Vagina (tissue), 2 donors: ENCODE measurements around the gene ARSG. TPM values are rescaled to one million over a fixed set of nuclear protein-coding genes. Genes with fewer than 3 reads are reported as not detected.

Source experiments
- DNase-seq, 2 donors: peaks; one replicate each; pipeline ENCODE4 v3.0.0-alpha.2; 2017; ENCODE audit errors: extremely low spot score in 2 of 2
- H3K27ac ChIP-seq: fragments of 200-600 bp; sonication (generic); one replicate; pipeline ENCODE4 v1.5.1; 2019
- H3K27me3 ChIP-seq: fragments of 200-600 bp; sonication (generic); one replicate; pipeline ENCODE4 v1.5.1; 2019
- H3K36me3 ChIP-seq, 2 donors: fragments of 200-600 bp; sonication (generic); one replicate each; pipeline ENCODE4 v1.5.1; 2017 to 2019
- H3K4me1 ChIP-seq: fragments of 200-600 bp; sonication (generic); one replicate; pipeline ENCODE4 v1.5.1; 2019
- H3K4me3 ChIP-seq, 2 donors: fragments of 200-600 bp; sonication (generic); 1 replicate in 1 of 2; 2 replicates in 1 of 2; pipeline ENCODE4 v1.5.1; 2016 to 2019
- H3K9me3 ChIP-seq: fragments of 200-600 bp; sonication (generic); one replicate; pipeline ENCODE4 v1.5.1; 2019
- POLR2A ChIP-seq, 2 donors: fragments of 450-650 bp; IDR thresholded peaks; one replicate each; pipeline ENCODE4 v1.6.1; 2017; ENCODE audit warnings: antibody characterized with exemption in 2 of 2, mild to moderate bottlenecking in 2 of 2, moderate library complexity in 2 of 2
- POLR2AphosphoS5 ChIP-seq, 2 donors: sonication (generic); formaldehyde crosslinking; IDR thresholded peaks; one replicate each; pipeline ENCODE4 v1.9.0; 2017; ENCODE audit warnings: antibody characterized with exemption in 2 of 2, mild to moderate bottlenecking in 2 of 2, low read depth in 1 of 2; ENCODE audit not compliant: insufficient read depth in 1 of 2
- intact Hi-C: fragments of 100-400 bp; cut with DNase I; formaldehyde crosslinking; loops from one replicate; pipeline ENCODE4 v1.15.1; 2023
- total RNA-seq: library from RNA; depleted of rRNA; stranded (reverse); fragments of >200 nt; gene quantifications from one replicate; pipeline ENCODE4 v1.2.3, GENCODE V29; 2016
- TF ChIP-seq, protein P1 (sequence below), 3 experiments: fragments of 450-650 bp in 2 of 3; fragments of 200-600 bp in 1 of 3; sonication (generic) in 1 of 3; IDR thresholded peaks; one replicate each; pipeline ENCODE4 v1.5.1; 2017 to 2019; ENCODE audit warnings: antibody characterized with exemption in 3 of 3, mild to moderate bottlenecking in 2 of 3, moderate library complexity in 2 of 3

The ARSG gene
- total RNA-seq, 1 donor from 2014 or later: 8.1 TPM

DNA sequence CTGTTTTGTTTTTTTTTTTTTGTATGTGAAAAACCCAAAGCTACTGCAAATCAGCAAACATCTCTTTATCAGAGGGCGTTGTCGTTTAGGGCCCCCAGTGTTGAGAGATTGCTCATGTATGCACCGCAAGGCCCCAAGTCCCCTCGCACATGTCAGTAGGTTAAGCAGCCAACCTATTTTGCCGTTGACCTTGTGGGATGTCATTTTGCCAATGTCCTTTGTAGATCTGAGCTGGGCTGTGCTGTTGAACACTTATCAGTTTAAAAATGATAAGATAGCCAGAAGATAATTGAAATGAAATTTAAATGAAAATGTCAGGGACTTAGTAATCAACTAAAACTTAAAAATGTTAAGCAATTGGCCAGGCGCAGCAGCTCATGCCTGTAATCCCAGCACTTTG, 26.2 kb downstream of the ARSG start:
- Histone ChIP-seq H3K27me3 (no peaks in the 10 kb centered on the region), H3K27ac (no peak overlapping the region), H3K4me1 (peaks cover 5% of the 10 kb centered on the region), H3K36me3 (no peaks in the 10 kb centered on the region), H3K9me3 (no peaks in the 10 kb centered on the region), H3K4me3 (no peak overlapping the region)
- intact Hi-C loops: no loop called here
- TF ChIP-seq, protein P1, sequence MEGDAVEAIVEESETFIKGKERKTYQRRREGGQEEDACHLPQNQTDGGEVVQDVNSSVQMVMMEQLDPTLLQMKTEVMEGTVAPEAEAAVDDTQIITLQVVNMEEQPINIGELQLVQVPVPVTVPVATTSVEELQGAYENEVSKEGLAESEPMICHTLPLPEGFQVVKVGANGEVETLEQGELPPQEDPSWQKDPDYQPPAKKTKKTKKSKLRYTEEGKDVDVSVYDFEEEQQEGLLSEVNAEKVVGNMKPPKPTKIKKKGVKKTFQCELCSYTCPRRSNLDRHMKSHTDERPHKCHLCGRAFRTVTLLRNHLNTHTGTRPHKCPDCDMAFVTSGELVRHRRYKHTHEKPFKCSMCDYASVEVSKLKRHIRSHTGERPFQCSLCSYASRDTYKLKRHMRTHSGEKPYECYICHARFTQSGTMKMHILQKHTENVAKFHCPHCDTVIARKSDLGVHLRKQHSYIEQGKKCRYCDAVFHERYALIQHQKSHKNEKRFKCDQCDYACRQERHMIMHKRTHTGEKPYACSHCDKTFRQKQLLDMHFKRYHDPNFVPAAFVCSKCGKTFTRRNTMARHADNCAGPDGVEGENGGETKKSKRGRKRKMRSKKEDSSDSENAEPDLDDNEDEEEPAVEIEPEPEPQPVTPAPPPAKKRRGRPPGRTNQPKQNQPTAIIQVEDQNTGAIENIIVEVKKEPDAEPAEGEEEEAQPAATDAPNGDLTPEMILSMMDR (IDR thresholded peaks at IDR 0.05): no peak
- no peak for TF ChIP-seq POLR2AphosphoS5 (IDR thresholded peaks at IDR 0.05; ENCODE audit: insufficient read depth in 1 of 2, low read depth in 1 of 2)
- TF ChIP-seq POLR2A (IDR thresholded peaks at IDR 0.05): no peak
- DNase-seq: no peak

GRCh38 chr17:68318103-68318991, 27.1 kb downstream of the ARSG start:
- intact Hi-C loops: no loop called here
- Histone ChIP-seq H3K4me3 (no peak overlapping the region), H3K27me3 (no peaks in the 10 kb centered on the region), H3K9me3 (no peaks in the 10 kb centered on the region), H3K4me1 (peaks cover 5% of the 10 kb centered on the region), H3K36me3 (no peaks in the 10 kb centered on the region), H3K27ac (no peak overlapping the region)
- TF ChIP-seq, protein P1 (IDR thresholded peaks at IDR 0.05): no peak
- TF ChIP-seq POLR2AphosphoS5 (IDR thresholded peaks at IDR 0.05; ENCODE audit: insufficient read depth in 1 of 2, low read depth in 1 of 2) (no peak), POLR2A (IDR thresholded peaks at IDR 0.05) (no peak)
- DNase-seq: no peak

GRCh38 chr17:68319410-68320162, 28.3 kb downstream of the ARSG start:
- no peak for DNase-seq
- intact Hi-C loops: no loop called here
- peaks cover 5% of the 10 kb centered on the region for H3K4me1 ChIP-seq
- H3K36me3 ChIP-seq: no peaks in the 10 kb centered on the region
- no peak overlapping the region for H3K27ac ChIP-seq
- H3K9me3 ChIP-seq: no peaks in the 10 kb centered on the region
- H3K27me3 ChIP-seq: no peaks in the 10 kb centered on the region
- no peak for TF ChIP-seq POLR2A (IDR thresholded peaks at IDR 0.05)
- no peak for TF ChIP-seq POLR2AphosphoS5 (IDR thresholded peaks at IDR 0.05; ENCODE audit: insufficient read depth in 1 of 2, low read depth in 1 of 2)
- TF ChIP-seq, protein P1 (IDR thresholded peaks at IDR 0.05): no peak
- H3K4me3 ChIP-seq: no peak overlapping the region

DNA sequence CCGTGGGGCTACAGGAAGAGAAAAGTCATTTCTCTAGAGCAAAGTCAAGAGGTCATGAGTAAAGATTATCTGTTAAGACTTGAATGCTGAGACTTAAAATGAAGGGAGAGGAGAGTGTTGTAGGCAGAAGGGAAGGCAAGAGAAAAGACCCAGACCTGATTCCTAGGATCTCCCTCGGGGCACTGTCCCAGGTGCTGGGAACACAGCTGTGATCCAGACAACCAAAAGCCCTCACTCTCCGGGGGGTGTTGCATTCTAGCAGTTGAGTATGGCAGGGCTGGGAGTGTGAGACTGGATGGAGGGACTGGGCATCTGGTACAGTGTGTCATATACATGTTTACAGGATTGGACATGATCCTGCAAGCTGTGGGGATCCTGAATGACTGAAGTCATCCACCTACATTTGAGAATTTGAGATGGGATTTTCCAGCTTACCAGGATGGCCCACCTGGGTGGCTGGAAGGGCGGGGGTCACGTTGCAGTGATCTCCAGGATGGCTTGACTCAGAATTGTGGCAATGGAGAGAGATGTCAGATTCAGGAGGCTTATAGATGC, 29.1 kb downstream of the ARSG start:
- H3K27ac ChIP-seq: no peak overlapping the region
- H3K36me3 ChIP-seq: no peaks in the 10 kb centered on the region
- peaks cover 2% of the 10 kb centered on the region for H3K4me1 ChIP-seq
- no peaks in the 10 kb centered on the region for H3K9me3 ChIP-seq
- no peak for DNase-seq
- H3K27me3 ChIP-seq: no peaks in the 10 kb centered on the region
- TF ChIP-seq POLR2A (IDR thresholded peaks at IDR 0.05): no peak
- TF ChIP-seq POLR2AphosphoS5 (IDR thresholded peaks at IDR 0.05; ENCODE audit: insufficient read depth in 1 of 2, low read depth in 1 of 2): no peak
- TF ChIP-seq, protein P1 (IDR thresholded peaks at IDR 0.05): no peak
- no peak overlapping the region for H3K4me3 ChIP-seq
- intact Hi-C loops: no loop called here
